HG03066 (cell line): ENCODE measurements around the gene PDGFC.
"Not testable (repeated sequence)": the region's sequence is repeated elsewhere in the genome, so short reads cannot be mapped to it uniquely, and the experiment has no call there.

Experiments
- ATAC-seq: cut with Tn5 transposase; IDR thresholded peaks from one replicate; pipeline ENCODE4 v1.9.1; 2021; ENCODE audit warnings: low read depth; ENCODE audit not compliant: unreplicated experiment

Gene PDGFC

GRCh38 chr4:156915221-156915620 is 56.4 kb downstream of the PDGFC start:
- no peak for ATAC-seq

GRCh38 chr4:156913234-156913633 is 58.4 kb downstream of the PDGFC start:
- no peak for ATAC-seq

DNA sequence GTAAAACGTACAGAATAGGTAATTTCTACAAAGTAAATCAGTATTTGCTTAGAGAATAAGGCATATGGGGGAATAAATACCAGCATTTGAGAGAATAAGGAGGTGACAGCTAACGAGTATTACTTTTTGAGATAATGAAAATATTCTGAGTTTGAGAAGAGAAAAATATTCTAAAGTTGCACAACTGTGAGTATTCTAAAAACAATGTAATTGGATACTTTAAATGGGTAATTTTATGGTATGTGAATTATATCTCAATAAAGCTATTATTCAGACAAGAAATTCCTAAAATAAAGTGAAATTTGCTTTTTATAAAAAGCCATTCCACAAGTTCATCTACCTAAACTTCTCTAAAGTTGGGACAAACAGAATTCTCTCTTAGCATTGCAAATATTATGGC is 62.6 kb downstream of the PDGFC start:
- ATAC-seq, result no peak

DNA sequence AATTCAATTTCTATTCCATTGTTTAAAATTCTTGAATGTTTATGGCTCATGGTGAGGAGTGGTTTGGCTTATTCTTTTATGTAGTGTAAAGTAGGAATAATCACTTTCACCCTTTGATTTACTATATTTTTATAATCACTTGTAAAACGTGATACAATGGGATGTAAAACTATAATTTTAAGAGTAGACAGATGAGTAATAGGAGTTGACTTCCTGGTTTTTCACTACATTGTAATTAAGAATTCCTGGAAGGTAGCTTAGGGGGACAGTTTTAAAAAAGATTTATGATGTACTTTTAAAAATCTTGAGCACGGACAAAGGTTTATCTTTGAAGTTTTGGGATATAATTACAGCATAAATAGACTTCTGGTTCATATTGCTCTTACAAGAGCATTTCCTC is 65.3 kb downstream of the PDGFC start:
- ATAC-seq, result no peak

DNA sequence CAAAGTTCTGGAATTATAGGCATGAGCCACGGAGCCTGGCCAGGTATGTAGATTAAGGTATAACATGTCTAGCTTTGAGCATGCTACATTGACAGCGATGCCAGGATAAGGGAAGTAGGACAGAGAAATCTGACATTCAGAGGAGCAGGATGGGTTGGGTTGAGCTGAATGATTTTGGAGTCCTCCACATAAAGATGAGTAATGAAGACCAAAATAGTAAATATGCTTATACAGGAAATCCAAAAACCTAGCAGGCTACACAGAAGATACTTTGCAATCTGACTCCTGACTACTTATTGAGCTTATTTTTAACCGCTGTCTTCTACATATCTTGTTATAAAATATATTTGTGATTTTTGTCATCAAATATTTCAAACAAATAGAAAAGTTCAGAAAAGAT is 69.7 kb downstream of the PDGFC start:
- ATAC-seq, result no peak

GRCh38 chr4:156898373-156899117 is 73.1 kb downstream of the PDGFC start:
- ATAC-seq, result no peak

DNA sequence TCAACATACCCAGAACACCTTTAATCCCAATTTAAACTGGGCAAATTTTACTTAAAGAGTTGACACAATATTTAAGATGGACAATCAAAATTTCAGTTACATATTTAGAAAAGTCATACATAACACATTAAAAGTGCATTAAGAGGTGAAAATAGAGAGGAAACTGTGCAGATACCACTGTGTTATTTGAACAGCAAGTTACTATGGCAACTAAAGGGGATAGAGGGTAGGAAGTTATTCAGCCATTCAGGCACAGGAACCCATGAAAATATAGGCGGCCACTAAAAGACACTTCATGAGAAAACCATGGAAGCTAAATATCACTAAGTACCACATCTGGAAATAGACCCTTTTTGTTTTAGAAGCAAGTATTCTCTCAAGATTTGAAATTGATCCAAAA is 75.1 kb downstream of the PDGFC start:
- ATAC-seq, result no peak

GRCh38 chr4:156894234-156894633 is 77.4 kb downstream of the PDGFC start:
- ATAC-seq, result no peak

GRCh38 chr4:156892805-156893204 is 78.8 kb downstream of the PDGFC start:
- no peak for ATAC-seq

- no peak for ATAC-seq
These were observed 81.7 kb downstream of the PDGFC start for GRCh38 chr4:156889616-156890594.

DNA sequence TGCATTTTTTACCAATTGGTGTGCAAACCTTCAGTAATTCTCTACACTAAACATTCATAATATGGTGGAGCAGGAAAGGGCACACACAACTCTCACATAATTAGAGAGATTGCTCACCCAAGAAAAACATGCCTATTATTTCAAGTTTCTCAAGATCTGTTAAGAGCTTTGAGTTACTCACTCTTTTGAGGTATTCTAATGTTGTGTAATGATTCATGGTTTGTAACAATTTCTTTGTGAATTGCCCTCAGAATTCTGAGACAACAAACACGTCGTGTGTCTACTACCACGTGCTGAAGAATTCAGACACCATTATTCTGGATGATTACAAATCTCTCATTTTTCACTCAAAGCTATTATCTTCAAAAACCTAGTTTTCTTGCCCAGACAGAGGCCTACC is 82.8 kb downstream of the PDGFC start:
- ATAC-seq, result no peak

GRCh38 chr4:156886481-156886880 is 85.1 kb downstream of the PDGFC start:
- no peak for ATAC-seq

DNA sequence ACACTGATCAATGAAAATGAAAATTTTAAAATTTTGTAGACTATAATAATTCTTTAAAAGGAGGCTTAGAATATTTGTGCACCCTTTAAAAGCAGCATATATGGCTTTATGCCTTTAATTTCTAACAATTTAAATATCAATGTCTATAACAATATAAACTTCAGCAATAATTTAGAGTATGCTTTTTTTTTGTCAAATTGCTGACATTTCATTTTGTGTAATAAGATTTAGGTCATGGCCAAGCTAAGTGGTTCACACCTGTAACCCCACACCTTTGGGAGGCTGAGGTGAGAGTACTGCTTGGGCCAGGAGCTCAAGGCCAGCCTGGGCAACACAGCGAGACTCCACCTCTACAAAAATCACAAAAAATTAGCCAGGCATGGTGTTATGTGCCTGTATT is 86.2 kb downstream of the PDGFC start:
- ATAC-seq, result no peak

- ATAC-seq, result no peak
These were observed 87.4 kb downstream of the PDGFC start for GRCh38 chr4:156884183-156884582.

DNA sequence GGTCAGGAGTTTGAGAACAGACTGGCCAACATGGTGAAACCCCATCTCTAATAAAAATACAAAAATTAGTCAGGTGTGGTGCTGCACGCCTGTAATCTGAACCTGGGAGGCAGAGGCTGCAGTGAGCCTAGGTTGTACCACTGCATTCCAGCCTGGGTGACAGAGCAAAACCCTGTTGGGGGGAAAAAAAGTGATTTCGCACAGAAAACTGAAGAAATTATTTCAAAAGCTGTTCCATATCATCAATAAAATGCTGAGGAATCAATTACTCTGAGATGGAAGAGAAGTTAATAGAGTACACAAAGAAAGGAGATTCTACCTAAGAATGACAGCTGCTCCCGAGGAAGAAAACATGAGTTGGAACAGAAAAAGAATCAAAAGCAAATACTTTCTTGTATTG is 95.9 kb downstream of the PDGFC start:
- no peak for ATAC-seq

GRCh38 chr4:156875055-156875454 is 96.5 kb downstream of the PDGFC start:
- ATAC-seq, result no peak

DNA sequence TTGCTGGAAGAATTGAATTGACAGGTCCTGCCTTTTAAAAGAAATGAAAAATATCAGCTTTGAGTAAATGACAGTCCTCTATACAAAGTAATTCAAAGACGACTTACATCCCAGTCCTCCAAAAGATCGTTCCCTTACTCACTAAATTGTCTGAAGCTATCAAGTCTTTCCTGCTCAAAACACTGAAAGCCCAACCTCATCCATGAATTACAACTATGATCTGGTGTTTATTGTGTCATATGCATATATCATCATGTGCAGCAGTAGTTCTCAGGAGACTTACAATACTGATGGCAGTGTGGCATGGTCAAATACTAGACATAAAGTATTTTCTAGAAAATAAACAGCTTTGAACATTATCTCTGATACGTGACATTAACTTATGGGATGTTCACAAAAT is 97.8 kb downstream of the PDGFC start:
- ATAC-seq, result no peak

GRCh38 chr4:156870861-156871260 is 100.7 kb downstream of the PDGFC start:
- ATAC-seq, result no peak

- ATAC-seq, result no peak
These were observed 101.5 kb downstream of the PDGFC start for GRCh38 chr4:156870131-156870530.

GRCh38 chr4:156866088-156866487 is 105.5 kb downstream of the PDGFC start:
- ATAC-seq, result not testable (repeated sequence)

DNA sequence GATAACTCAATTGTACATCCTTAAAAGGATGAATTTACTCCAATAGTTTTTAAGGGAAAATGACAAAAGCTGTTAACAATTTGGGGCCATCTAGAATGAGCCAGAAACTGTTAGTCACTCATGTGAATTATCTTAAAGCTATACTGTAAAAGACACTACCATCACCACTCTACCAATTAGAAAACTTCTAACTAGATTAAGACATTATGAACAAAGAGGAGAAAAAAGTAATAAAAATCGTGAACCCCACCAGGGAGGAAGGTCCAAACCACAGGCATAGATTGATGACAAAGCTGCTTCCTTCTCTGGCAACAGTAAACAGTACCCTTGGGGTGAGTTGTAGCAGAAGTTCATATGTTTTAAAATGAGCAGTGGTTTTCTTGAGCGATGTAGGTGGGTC is 106.1 kb downstream of the PDGFC start:
- no peak for ATAC-seq

DNA sequence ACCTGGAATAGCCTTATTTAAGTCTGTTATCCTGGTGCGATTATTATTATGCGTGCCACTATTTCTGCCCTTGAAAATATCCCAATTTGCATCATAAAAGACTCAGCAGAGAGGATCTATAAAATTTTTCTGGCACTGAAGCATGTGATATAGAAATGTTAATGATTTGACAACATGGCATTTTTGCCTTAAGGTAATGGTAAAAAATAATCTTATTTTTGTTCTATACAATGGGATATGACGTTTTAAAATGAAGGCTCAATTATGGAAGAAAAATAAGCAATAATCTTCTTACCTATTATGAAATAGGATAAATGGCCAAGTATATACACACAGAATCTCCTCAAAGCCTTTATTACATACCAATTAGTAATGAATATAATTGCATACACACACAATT is 113.5 kb downstream of the PDGFC start:
- no peak for ATAC-seq
